Calu3 (cell line): ENCODE data around the gene BRIP1. TPM values are rescaled to one million over a fixed set of nuclear protein-coding genes. Genes with fewer than 3 reads are reported as not detected.

Source experiments
- BruUV-seq: library from RNA; stranded (reverse); fragments of 400-500 nt; replicated peaks from 2 replicates; lab custom pipeline; 2021; lab: Mats Ljungman, UMichigan
- CTCF ChIA-PET: fragments of 300-600 bp; sonication (Branson Sonifier 250); formaldehyde crosslinking; loops from one replicate; lab custom pipeline; 2022; ENCODE audit warnings: antibody characterized with exemption; lab: Charles Lee
- DNase-seq: peaks from one replicate; pipeline ENCODE4 v3.0.0; 2022
- H3K27ac Mint-ChIP-seq: one replicate; pipeline ENCODE4 v1.8.0; 2022; ENCODE audit warnings: mixed read lengths; ENCODE audit not compliant: unreplicated experiment
- H3K27me3 Mint-ChIP-seq: one replicate; pipeline ENCODE4 v1.8.0; 2022; ENCODE audit warnings: mixed read lengths; ENCODE audit not compliant: unreplicated experiment
- H3K36me3 Mint-ChIP-seq: one replicate; pipeline ENCODE4 v1.8.0; 2022; ENCODE audit warnings: mild to moderate bottlenecking, moderate library complexity, mixed read lengths; ENCODE audit not compliant: insufficient read depth, unreplicated experiment
- H3K4me1 Mint-ChIP-seq: one replicate; pipeline ENCODE4 v1.8.0; 2022; ENCODE audit warnings: mild to moderate bottlenecking, low read depth, mixed read lengths; ENCODE audit not compliant: unreplicated experiment
- H3K4me3 Mint-ChIP-seq: one replicate; pipeline ENCODE4 v1.8.0; 2022; ENCODE audit warnings: mild to moderate bottlenecking, low read depth, moderate library complexity, mixed read lengths; ENCODE audit not compliant: unreplicated experiment
- H3K9me3 Mint-ChIP-seq: one replicate; pipeline ENCODE4 v1.8.0; 2022; ENCODE audit warnings: low read depth, mixed read lengths; ENCODE audit not compliant: unreplicated experiment
- intact Hi-C: fragments of 100-400 bp; cut with micrococcal nuclease; formaldehyde crosslinking; loops from one replicate; pipeline ENCODE4 v1.10.0; 2022; ENCODE audit not compliant: unreplicated experiment
- total RNA-seq: library from RNA; stranded (reverse); gene quantifications from 2 replicates; pipeline ENCODE4 v1.2.3, GENCODE V29; 2022
- TF ChIP-seq, protein P1 (sequence below): fragments of 200-600 bp; IDR thresholded peaks from one replicate; pipeline ENCODE4 v1.8.0; 2022; ENCODE audit warnings: antibody characterized with exemption; ENCODE audit not compliant: unreplicated experiment

The BRIP1 gene
- total RNA-seq, 1 experiment from 2014 or later, result 12.3 TPM

DNA sequence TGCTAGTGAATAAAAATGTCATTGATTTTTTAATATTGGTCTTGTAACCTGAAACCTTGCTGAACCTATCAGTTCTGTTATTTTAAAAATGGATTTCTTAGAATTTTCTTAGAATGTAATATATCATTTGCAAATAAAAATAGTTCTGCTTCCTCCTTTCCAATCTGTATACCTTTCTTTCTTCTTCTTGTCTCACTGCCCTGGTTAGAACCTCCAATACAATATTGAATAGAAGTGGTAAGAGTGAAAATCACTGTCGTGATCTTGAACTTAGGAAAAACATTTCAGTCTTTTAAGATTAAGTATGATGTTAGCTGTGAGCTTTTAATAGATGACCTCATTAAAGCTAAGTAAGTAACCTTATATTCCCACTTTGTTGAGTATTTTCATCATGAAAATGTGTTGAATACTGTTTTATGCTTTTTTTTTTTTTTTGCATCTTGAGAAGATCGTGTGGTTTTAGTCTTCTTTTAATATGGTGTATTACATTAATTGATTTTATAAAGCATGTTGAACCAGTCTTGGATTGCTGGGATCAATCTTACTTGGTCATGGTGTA is 167.5 kb downstream of the BRIP1 start:
- H3K36me3 Mint-ChIP-seq, result no peaks in the 10 kb centered on the region
- H3K4me1 Mint-ChIP-seq, result no peaks in the 10 kb centered on the region
- TF ChIP-seq, protein P1, sequence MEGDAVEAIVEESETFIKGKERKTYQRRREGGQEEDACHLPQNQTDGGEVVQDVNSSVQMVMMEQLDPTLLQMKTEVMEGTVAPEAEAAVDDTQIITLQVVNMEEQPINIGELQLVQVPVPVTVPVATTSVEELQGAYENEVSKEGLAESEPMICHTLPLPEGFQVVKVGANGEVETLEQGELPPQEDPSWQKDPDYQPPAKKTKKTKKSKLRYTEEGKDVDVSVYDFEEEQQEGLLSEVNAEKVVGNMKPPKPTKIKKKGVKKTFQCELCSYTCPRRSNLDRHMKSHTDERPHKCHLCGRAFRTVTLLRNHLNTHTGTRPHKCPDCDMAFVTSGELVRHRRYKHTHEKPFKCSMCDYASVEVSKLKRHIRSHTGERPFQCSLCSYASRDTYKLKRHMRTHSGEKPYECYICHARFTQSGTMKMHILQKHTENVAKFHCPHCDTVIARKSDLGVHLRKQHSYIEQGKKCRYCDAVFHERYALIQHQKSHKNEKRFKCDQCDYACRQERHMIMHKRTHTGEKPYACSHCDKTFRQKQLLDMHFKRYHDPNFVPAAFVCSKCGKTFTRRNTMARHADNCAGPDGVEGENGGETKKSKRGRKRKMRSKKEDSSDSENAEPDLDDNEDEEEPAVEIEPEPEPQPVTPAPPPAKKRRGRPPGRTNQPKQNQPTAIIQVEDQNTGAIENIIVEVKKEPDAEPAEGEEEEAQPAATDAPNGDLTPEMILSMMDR, result no peak
- peaks cover 5% of the 10 kb centered on the region for H3K9me3 Mint-ChIP-seq
- H3K27me3 Mint-ChIP-seq, result no peaks in the 10 kb centered on the region
- H3K27ac Mint-ChIP-seq, result no peak overlapping the region
- intact Hi-C loops, result no loop called here
- no peak overlapping the region for H3K4me3 Mint-ChIP-seq
- no peak for DNase-seq
- CTCF ChIA-PET, result no interaction called here
- no TSS peak for BruUV-seq

DNA sequence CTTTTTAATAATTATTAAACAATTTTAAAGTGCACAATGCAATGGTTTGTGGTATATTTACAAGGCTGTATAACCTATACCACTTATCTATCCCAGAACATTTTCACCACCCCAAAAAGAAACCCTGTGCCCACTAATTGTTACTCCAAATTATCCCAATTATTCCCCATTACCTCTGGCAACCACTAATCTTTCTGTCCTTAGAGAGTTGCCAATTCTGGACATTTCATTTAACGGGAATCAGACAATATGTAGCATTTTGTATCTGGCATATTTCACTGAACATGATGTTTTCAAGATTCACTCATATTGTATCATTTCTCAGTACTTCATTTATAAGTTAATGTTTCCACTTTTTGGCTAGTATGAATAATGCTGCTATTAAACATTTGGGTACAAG is 169.2 kb downstream of the BRIP1 start:
- Mint-ChIP-seq H3K27me3 (no peaks in the 10 kb centered on the region), H3K27ac (no peak overlapping the region), H3K9me3 (no peaks in the 10 kb centered on the region), H3K4me3 (no peak overlapping the region), H3K4me1 (no peaks in the 10 kb centered on the region), H3K36me3 (no peaks in the 10 kb centered on the region)
- TF ChIP-seq, protein P1, result no peak
- intact Hi-C loops, result no loop called here
- CTCF ChIA-PET, result no interaction called here
- no peak for DNase-seq
- BruUV-seq, result no TSS peak

DNA sequence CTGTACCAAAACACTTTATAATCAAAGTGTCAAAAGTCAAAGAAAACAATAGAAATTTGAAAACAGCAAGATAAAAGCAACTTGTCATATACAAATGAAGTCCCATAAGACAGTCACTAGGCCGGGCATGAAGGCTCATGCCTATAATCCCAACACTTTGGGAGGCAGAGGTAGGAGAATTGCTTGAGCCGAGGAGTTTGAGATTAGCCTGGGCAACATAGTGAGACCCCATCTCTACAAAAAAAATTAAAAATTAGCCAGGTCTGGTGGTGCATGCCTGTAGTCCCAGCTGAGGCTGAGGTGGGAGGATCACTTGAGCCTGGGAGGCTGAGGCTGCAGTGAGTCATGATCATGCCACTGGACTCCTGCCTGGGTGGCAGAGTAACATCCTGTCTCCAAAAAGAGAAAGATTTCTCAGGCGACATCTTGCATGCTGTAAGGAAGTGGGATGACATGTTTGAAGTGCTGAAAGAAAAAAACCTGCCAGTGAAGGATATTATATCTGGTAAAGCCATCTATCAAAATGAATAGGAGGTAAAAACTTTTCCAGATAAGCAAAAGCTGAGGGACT is 173.6 kb downstream of the BRIP1 start:
- CTCF ChIA-PET, result no interaction called here
- TF ChIP-seq, protein P1, result no peak
- Mint-ChIP-seq H3K27me3 (no peaks in the 10 kb centered on the region), H3K9me3 (no peaks in the 10 kb centered on the region), H3K36me3 (no peaks in the 10 kb centered on the region), H3K27ac (no peak overlapping the region), H3K4me3 (no peak overlapping the region), H3K4me1 (no peaks in the 10 kb centered on the region)
- intact Hi-C loops, result no loop called here
- BruUV-seq, result no TSS peak
- no peak for DNase-seq

DNA sequence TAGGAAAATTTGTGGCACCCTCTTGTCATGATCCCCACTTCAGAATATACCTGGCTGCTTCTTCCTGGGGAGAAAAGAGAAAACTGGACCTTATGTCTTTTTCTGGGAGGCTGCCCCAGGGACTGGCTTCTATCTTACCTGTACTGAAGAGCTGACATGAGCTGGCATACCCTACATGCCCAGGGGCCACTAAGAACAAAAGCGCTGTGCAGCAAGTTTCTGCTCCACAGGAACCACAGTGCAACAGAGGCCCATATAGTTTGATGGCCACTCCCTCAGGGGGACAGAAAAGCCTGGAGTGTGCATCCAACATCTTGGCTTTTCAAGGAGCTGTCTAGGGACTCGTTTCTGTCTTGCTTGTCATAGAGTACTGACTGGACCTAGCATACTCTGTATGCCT is 175.6 kb downstream of the BRIP1 start:
- CTCF ChIA-PET, result no interaction called here
- no peak overlapping the region for H3K4me3 Mint-ChIP-seq
- DNase-seq, result no peak
- H3K9me3 Mint-ChIP-seq, result no peaks in the 10 kb centered on the region
- TF ChIP-seq, protein P1, result no peak
- no peaks in the 10 kb centered on the region for H3K36me3 Mint-ChIP-seq
- H3K27ac Mint-ChIP-seq, result no peak overlapping the region
- no TSS peak for BruUV-seq
- intact Hi-C loops, result no loop called here
- no peaks in the 10 kb centered on the region for H3K27me3 Mint-ChIP-seq
- no peaks in the 10 kb centered on the region for H3K4me1 Mint-ChIP-seq
